Trophoblast cell (in vitro differentiated cells and primary cell): ENCODE results near the gene CIB2.

Experiments
- DNase-seq, 2 donors: peaks; one replicate each; pipeline ENCODE4 v3.0.0-alpha.2; 2016
- H2AFZ ChIP-seq: 2 replicates; pipeline ENCODE4 v1.6.1; 2013; ENCODE audit warnings: low read length, moderate library complexity, mild to moderate bottlenecking; ENCODE audit not compliant: insufficient read depth, poor library complexity
- H2AK5ac ChIP-seq: 2 replicates; pipeline ENCODE4 v1.6.1; 2013; ENCODE audit warnings: mild to moderate bottlenecking, low read length
- H2BK120ac ChIP-seq: 2 replicates; pipeline ENCODE4 v1.6.1; 2013; ENCODE audit warnings: low read length, mild to moderate bottlenecking, moderate library complexity; ENCODE audit not compliant: insufficient read depth, poor library complexity
- H2BK12ac ChIP-seq: 2 replicates; pipeline ENCODE4 v1.6.1; 2013; ENCODE audit warnings: mild to moderate bottlenecking, low read length, moderate library complexity
- H2BK5ac ChIP-seq: 2 replicates; pipeline ENCODE4 v1.6.1; 2013; ENCODE audit warnings: low read length, low read depth, moderate library complexity, mild to moderate bottlenecking; ENCODE audit not compliant: poor library complexity
- H3K14ac ChIP-seq: 2 replicates; pipeline ENCODE4 v1.6.1; 2013; ENCODE audit warnings: mild to moderate bottlenecking, low read length
- H3K18ac ChIP-seq: 2 replicates; pipeline ENCODE4 v1.6.1; 2013; ENCODE audit warnings: mild to moderate bottlenecking, low read length
- H3K23ac ChIP-seq: 2 replicates; pipeline ENCODE4 v1.6.1; 2013; ENCODE audit warnings: low read length
- H3K27ac ChIP-seq: 2 replicates; pipeline ENCODE4 v1.5.1; 2013; ENCODE audit warnings: low read depth, mild to moderate bottlenecking, inconsistent platforms, low read length, moderate library complexity
- H3K27me3 ChIP-seq: 2 replicates; pipeline ENCODE4 v1.6.1; 2013; ENCODE audit warnings: inconsistent platforms, mild to moderate bottlenecking, low read length, moderate library complexity; ENCODE audit not compliant: insufficient read depth
- H3K36me3 ChIP-seq, 2 experiments: 1 replicate in 1 of 2; 2 replicates in 1 of 2; pipeline ENCODE4 v1.6.1; 2013; ENCODE audit warnings: low read length in 2 of 2, mild to moderate bottlenecking in 2 of 2, moderate library complexity in 1 of 2; ENCODE audit not compliant: insufficient read depth in 2 of 2, control insufficient read depth in 1 of 2
- H3K4ac ChIP-seq: 2 replicates; pipeline ENCODE4 v1.6.1; 2013; ENCODE audit warnings: low read depth, mild to moderate bottlenecking, low read length, moderate library complexity
- H3K4me1 ChIP-seq, 2 experiments: 1 replicate in 1 of 2; 2 replicates in 1 of 2; pipeline ENCODE4 v1.6.1; 2013; ENCODE audit warnings: low read length in 2 of 2, mild to moderate bottlenecking in 2 of 2, moderate library complexity in 1 of 2; ENCODE audit not compliant: insufficient read depth in 2 of 2, control insufficient read depth in 1 of 2
- H3K4me2 ChIP-seq: 2 replicates; pipeline ENCODE4 v1.6.1; 2013; ENCODE audit warnings: inconsistent platforms, mild to moderate bottlenecking, low read length, moderate library complexity
- H3K4me3 ChIP-seq: 2 replicates; pipeline ENCODE4 v1.5.1; 2013; ENCODE audit warnings: mild to moderate bottlenecking, low read depth, low read length, inconsistent platforms
- H3K79me1 ChIP-seq: one replicate; pipeline ENCODE4 v1.6.1; 2013; ENCODE audit warnings: low read length
- H3K79me2 ChIP-seq: 2 replicates; pipeline ENCODE4 v1.6.1; 2013; ENCODE audit warnings: low read length, mild to moderate bottlenecking; ENCODE audit not compliant: control insufficient read depth, insufficient read depth, poor library complexity
- H3K9ac ChIP-seq: 2 replicates; pipeline ENCODE4 v1.6.1; 2013; ENCODE audit warnings: mild to moderate bottlenecking, low read length
- H3K9me3 ChIP-seq: 2 replicates; pipeline ENCODE4 v1.6.1; 2013; ENCODE audit warnings: low read depth, mild to moderate bottlenecking, control low read depth, inconsistent platforms, low read length; ENCODE audit not compliant: insufficient read depth
- H4K12ac ChIP-seq: 2 replicates; pipeline ENCODE4 v1.6.1; 2013; ENCODE audit warnings: low read depth, mild to moderate bottlenecking, low read length, moderate library complexity
- H4K8ac ChIP-seq: 2 replicates; pipeline ENCODE4 v1.6.1; 2013; ENCODE audit warnings: low read depth, mild to moderate bottlenecking, low read length, moderate library complexity
- H4K91ac ChIP-seq: one replicate; pipeline ENCODE4 v1.6.1; 2013; ENCODE audit warnings: low read depth, mild to moderate bottlenecking, low read length, moderate library complexity
- whole genome bisulfite sequencing: extraction: QIAGEN DNeasy Blood & Tissue Kit; methylation state at CpG from one replicate; pipeline ENCODE4 v1.1.7; 2013; ENCODE audit warnings: missing lambda C conversion rate; ENCODE audit not compliant: insufficient read length, insufficient coverage; ENCODE audit errors: extremely low coverage; 5-methylcytosine and 5-hydroxymethylcytosine counted together

Gene CIB2

GRCh38 chr15:78061963-78062427 lies 69.2 kb downstream of the CIB2 start:
- H2AFZ ChIP-seq = no peak overlapping the region
- H3K4me1 ChIP-seq = peaks cover 2 to 9% of the 10 kb centered on the region in 2 experiments
- H3K9me3 ChIP-seq = no peaks in the 10 kb centered on the region
- H3K36me3 ChIP-seq = no peaks in the 10 kb centered on the region
- no peak overlapping the region for H3K23ac ChIP-seq
- no peaks in the 10 kb centered on the region for H3K27me3 ChIP-seq
- no peak overlapping the region for H3K14ac ChIP-seq
- no peak overlapping the region for H2BK12ac ChIP-seq
- H3K4ac ChIP-seq = no peak overlapping the region
- H3K4me3 ChIP-seq = no peak overlapping the region
- no CpG with 5 or more reads among the region's 6 CpGs for WGBS
- no peak overlapping the region for H2BK120ac ChIP-seq
- H4K8ac ChIP-seq = no peak overlapping the region
- DNase-seq = no peak
- peak overlapping the region; percentile 2 for H3K4me2 ChIP-seq
- H2BK5ac ChIP-seq = no peak overlapping the region
- no peak overlapping the region for H2AK5ac ChIP-seq
- H3K9ac ChIP-seq = no peak overlapping the region
- no peaks in the 10 kb centered on the region for H3K79me1 ChIP-seq
- no peak overlapping the region for H4K12ac ChIP-seq
- no peak overlapping the region for H4K91ac ChIP-seq
- no peaks in the 10 kb centered on the region for H3K79me2 ChIP-seq
- no peak overlapping the region for H3K27ac ChIP-seq
- no peak overlapping the region for H3K18ac ChIP-seq

DNA sequence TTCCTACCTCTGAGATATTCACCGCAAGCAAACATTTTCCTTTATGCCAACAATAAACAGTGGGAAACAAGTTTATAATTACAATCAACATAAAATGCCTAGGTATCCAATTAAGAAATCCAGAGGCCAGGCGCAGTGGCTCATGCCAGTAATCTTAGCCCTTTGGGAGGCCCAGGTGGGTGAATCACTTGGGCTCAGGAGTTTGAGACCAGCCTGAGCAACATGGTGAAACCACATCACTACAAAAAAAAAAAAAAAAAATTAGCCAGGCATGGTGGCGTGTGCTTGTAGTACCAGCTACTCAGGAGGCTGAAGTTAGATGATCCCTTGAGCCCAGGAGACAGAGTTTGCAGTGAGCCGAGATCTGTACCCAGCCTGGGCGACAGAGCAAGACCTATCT lies 71.0 kb downstream of the CIB2 start:
- Histone ChIP-seq H3K18ac (no peak overlapping the region), H2BK12ac (no peak overlapping the region), H3K27ac (no peak overlapping the region), H3K4me2 (no peak overlapping the region), H3K4ac (no peak overlapping the region), H2AK5ac (no peak overlapping the region), H3K14ac (no peak overlapping the region), H4K8ac (no peak overlapping the region), H3K9ac (no peak overlapping the region), H3K4me3 (no peak overlapping the region), H3K79me1 (peaks cover 2% of the 10 kb centered on the region), H3K23ac (no peak overlapping the region), H2BK5ac (no peak overlapping the region), H3K27me3 (no peaks in the 10 kb centered on the region), H2BK120ac (no peak overlapping the region), H3K79me2 (no peaks in the 10 kb centered on the region), H4K91ac (no peak overlapping the region), H2AFZ (no peak overlapping the region), H3K36me3 (no peaks in the 10 kb centered on the region), H3K9me3 (no peaks in the 10 kb centered on the region), H4K12ac (no peak overlapping the region), H3K4me1 (peaks cover 10 to 11% of the 10 kb centered on the region in 2 experiments)
- no peak for DNase-seq
- WGBS = no CpG with 5 or more reads among the region's 5 CpGs

DNA sequence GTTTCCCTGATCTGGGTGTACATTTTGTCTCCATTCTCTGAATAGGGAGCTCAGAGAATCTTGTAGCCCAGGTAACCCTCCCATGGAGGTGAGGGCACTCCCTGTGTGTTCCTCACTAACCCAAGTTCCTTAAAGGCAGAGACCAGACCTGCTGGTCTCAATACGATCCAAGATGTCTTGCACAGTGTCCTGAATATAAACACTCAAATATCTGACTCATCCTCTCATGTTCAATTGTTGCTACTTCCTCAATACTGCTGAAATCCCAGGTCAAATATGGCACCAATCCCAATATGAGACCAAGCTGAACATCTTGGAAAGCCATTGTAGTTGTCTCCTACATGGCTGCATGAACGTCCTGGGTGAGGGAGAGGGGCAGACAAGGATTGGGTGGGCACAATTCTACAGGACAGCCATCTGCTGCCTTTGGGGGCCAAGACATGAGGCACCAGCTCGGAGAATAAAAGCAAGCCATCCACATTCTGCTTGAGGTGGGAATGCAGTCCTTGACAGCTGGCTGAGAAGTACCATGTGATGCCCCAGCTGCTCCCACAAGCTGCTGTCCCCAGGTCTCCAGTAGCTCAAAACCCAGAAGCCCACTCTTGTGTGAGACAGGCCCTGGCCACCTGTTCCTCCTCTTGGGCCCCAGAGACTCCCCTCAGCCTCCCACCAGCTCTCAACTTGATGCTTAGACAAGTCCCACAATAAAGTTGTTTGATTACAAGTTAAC lies 72.0 kb downstream of the CIB2 start:
- no peaks in the 10 kb centered on the region for H3K9me3 ChIP-seq
- H3K79me2 ChIP-seq = no peaks in the 10 kb centered on the region
- no peak overlapping the region for H3K14ac ChIP-seq
- no peak overlapping the region for H3K4me3 ChIP-seq
- H3K27me3 ChIP-seq = no peaks in the 10 kb centered on the region
- no peak overlapping the region for H3K9ac ChIP-seq
- H3K36me3 ChIP-seq = no peaks in the 10 kb centered on the region
- peaks cover 8 to 11% of the 10 kb centered on the region in 2 experiments for H3K4me1 ChIP-seq
- no peak overlapping the region for H2AK5ac ChIP-seq
- H2AFZ ChIP-seq = no peak overlapping the region
- no peak overlapping the region for H3K4me2 ChIP-seq
- H2BK120ac ChIP-seq = no peak overlapping the region
- WGBS = no CpG with 5 or more reads among the region's 3 CpGs
- H3K18ac ChIP-seq = no peak overlapping the region
- H4K91ac ChIP-seq = no peak overlapping the region
- H3K27ac ChIP-seq = no peak overlapping the region
- no peak overlapping the region for H2BK12ac ChIP-seq
- no peak overlapping the region for H3K23ac ChIP-seq
- H3K4ac ChIP-seq = peak overlapping the region; percentile 15
- H2BK5ac ChIP-seq = no peak overlapping the region
- no peak overlapping the region for H4K12ac ChIP-seq
- peaks cover 2% of the 10 kb centered on the region for H3K79me1 ChIP-seq
- no peak overlapping the region for H4K8ac ChIP-seq
- DNase-seq = no peak

DNA sequence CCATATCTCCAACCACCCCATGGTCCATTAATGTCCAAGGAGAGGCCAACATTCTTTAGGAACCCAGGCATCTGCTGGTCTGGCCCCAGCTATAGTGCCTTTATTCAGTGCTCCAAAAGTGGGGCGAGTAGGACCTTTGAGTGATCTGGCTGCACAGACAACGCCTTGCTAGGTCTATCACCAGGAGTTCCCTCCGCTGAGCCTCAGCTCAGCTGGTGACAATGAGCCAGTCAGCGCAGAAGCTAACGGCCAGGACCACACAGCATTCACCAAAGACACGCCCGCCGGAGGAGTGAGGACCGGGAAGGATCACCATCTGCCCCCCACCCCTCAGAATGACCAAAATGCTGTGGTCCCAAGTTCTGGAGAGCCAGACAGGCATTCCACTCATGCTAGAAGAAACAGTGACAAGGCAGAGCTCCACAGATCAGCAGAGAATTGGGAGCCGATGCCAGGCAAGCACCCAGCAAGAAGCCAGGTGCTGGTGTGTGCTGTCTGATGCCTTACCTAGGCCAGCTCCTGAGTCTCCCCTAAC lies 72.8 kb downstream of the CIB2 start:
- Histone ChIP-seq H3K27ac (no peak overlapping the region), H2BK120ac (no peak overlapping the region), H4K91ac (no peak overlapping the region), H3K79me1 (peaks cover 2% of the 10 kb centered on the region), H3K4me2 (no peak overlapping the region), H3K4ac (peak overlapping the region; percentile 55), H3K23ac (no peak overlapping the region), H2BK12ac (no peak overlapping the region), H3K36me3 (peaks cover 0 to 2% of the 10 kb centered on the region in 2 experiments), H3K18ac (peak overlapping the region; percentile 33), H2AFZ (no peak overlapping the region), H3K14ac (no peak overlapping the region), H2AK5ac (peak overlapping the region; percentile 19), H3K27me3 (no peaks in the 10 kb centered on the region), H2BK5ac (no peak overlapping the region), H3K79me2 (no peaks in the 10 kb centered on the region), H4K8ac (no peak overlapping the region), H3K4me1 (peaks cover 8 to 11% of the 10 kb centered on the region in 2 experiments), H3K9me3 (no peaks in the 10 kb centered on the region), H3K9ac (no peak overlapping the region), H3K4me3 (no peak overlapping the region), H4K12ac (no peak overlapping the region)
- no CpG with 5 or more reads among the region's 10 CpGs for WGBS
- DNase-seq = no peak
